ENCODE measurements around the gene GNE.

The GNE gene

DNA sequence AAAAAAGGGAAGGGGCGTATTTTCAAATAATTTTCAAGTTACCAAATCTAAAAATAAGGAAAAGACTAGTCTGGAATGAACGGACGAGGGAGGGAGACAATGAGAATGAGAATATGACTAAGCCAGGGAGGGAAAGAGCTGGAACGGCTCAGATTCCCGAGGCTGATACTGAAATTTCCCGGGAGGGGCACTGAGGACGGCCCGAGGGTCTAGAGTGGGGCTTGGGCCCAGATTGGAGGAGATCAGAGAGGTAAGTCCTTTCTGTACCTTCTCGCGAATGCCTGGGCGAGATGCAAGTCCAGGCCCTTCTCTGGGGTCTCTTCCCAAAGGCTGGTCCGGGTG lies 92.5 kb downstream of the GNE start:
- no peak for DNase-seq

DNA sequence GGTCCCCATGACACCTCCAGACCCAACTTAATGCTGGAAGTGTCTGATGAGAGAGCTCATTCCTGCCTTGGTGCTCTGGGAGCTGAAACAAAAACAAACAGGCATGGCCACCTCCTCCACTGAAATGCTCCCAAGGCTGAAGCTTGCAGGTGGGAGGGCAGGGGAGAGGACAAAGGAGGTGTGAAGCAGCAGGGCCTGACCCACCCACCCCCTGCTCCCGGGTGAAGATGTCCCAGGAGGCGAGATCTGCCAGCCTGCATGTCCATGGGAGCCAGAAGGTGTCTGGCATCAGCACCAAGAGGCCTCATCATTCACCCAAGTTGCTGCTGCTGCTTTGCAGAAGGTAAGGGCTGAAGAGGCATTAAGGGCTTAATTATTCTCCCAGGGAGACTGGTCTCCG lies 93.3 kb downstream of the GNE start:
- DNase-seq = no peak
